Keratinocyte (primary cell): ENCODE measurements around the gene SNRNP35. TPM values are rescaled to one million over a fixed set of nuclear protein-coding genes. Genes with fewer than 3 reads are reported as not detected.

Experiments
- DNase-seq: peaks from one replicate; pipeline ENCODE4 v3.0.0-alpha.2; 2011; ENCODE audit warnings: low read depth, missing footprints, low spot score
- FAIRE-seq: peaks from 2 replicates; lab custom pipeline; 2011; peaks lifted over from hg19 to GRCh38; lab: Jason Lieb, UNC
- H2AFZ ChIP-seq: 2 replicates; pipeline ENCODE4 v1.6.0; 2012; ENCODE audit warnings: low read length, control low read depth, inconsistent platforms; ENCODE audit not compliant: control insufficient read depth
- H3K27ac ChIP-seq: 2 replicates; pipeline ENCODE4 v1.5.1; 2011; ENCODE audit warnings: low read length; ENCODE audit not compliant: control insufficient read depth, insufficient read depth
- H3K27me3 ChIP-seq: 3 replicates; pipeline ENCODE4 v1.6.0; 2011; ENCODE audit warnings: low read length; ENCODE audit not compliant: control insufficient read depth, insufficient read depth; ENCODE audit errors: extremely low read depth
- H3K36me3 ChIP-seq, 2 experiments: 2 replicates in 1 of 2; 3 replicates in 1 of 2; pipeline ENCODE4 v1.5.1; 2011; ENCODE audit warnings: low read length in 2 of 2, mild to moderate bottlenecking in 1 of 2; ENCODE audit not compliant: control insufficient read depth in 2 of 2, insufficient read depth in 2 of 2; ENCODE audit errors: extremely low read depth in 1 of 2
- H3K4me1 ChIP-seq: 3 replicates; pipeline ENCODE4 v1.5.1; 2011; ENCODE audit warnings: low read length; ENCODE audit not compliant: control insufficient read depth, insufficient read depth; ENCODE audit errors: extremely low read depth
- H3K4me2 ChIP-seq: 3 replicates; pipeline ENCODE4 v1.6.0; 2011; ENCODE audit warnings: low read depth, low read length; ENCODE audit not compliant: control insufficient read depth, insufficient read depth; ENCODE audit errors: extremely low read depth
- H3K4me3 ChIP-seq, 3 experiments: fragments of 200-600 bp in 1 of 3; sonication (generic) in 1 of 3; 2 replicates in 2 of 3; 3 replicates in 1 of 3; pipeline ENCODE4 v1.5.1; 2011 to 2016; ENCODE audit warnings: low read length in 3 of 3, mild to moderate bottlenecking in 3 of 3, control low read depth in 2 of 3, inconsistent platforms in 1 of 3, low read depth in 1 of 3, mixed read lengths in 1 of 3, mixed run types in 1 of 3, moderate library complexity in 1 of 3; ENCODE audit not compliant: control insufficient read depth in 2 of 3, insufficient read depth in 2 of 3; ENCODE audit errors: extremely low read depth in 1 of 3
- H3K79me2 ChIP-seq: 2 replicates; pipeline ENCODE4 v1.6.0; 2012; ENCODE audit warnings: low read length; ENCODE audit not compliant: control insufficient read depth, insufficient read depth
- H3K9ac ChIP-seq: 3 replicates; pipeline ENCODE4 v1.6.0; 2011; ENCODE audit warnings: low read length; ENCODE audit not compliant: control insufficient read depth, insufficient read depth; ENCODE audit errors: extremely low read depth
- H3K9me1 ChIP-seq: 3 replicates; pipeline ENCODE4 v1.6.0; 2011; ENCODE audit warnings: low read length; ENCODE audit not compliant: control insufficient read depth, insufficient read depth; ENCODE audit errors: extremely low read depth
- H3K9me3 ChIP-seq: 2 replicates; pipeline ENCODE4 v1.5.1; 2012; ENCODE audit warnings: low read depth, low read length; ENCODE audit not compliant: control insufficient read depth
- H4K20me1 ChIP-seq: 3 replicates; pipeline ENCODE4 v1.6.0; 2011; ENCODE audit warnings: low read length; ENCODE audit not compliant: control insufficient read depth, insufficient read depth; ENCODE audit errors: extremely low read depth
- CTCF ChIP-seq, 3 experiments: IDR thresholded peaks in 1 of 3; conservative IDR thresholded peaks in 1 of 3; optimal IDR thresholded peaks in 1 of 3; 2 replicates in 2 of 3; 3 replicates in 1 of 3; pipeline versions ENCODE3 to v1.5.1; 2011; ENCODE audit warnings: low read length in 3 of 3, mild to moderate bottlenecking in 3 of 3, moderate library complexity in 2 of 3, control low read depth in 1 of 3, inconsistent platforms in 1 of 3; ENCODE audit not compliant: insufficient read depth in 2 of 3; ENCODE audit errors: extremely low read depth in 1 of 3
- EZH2 ChIP-seq: IDR thresholded peaks from one replicate; pipeline ENCODE4 v1.6.1; 2012; ENCODE audit warnings: inconsistent platforms, mild to moderate bottlenecking, low read length, moderate library complexity
- dilution Hi-C: fragments of 300-500 bp; cut with MboI; formaldehyde crosslinking; loops from one replicate; pipeline ENCODE4 v1.7.0; 2020; ENCODE audit warnings: low sequenced_read_pairs; ENCODE audit not compliant: extremely low pct_ligation_motif_present
- polyA plus RNA-seq, 5 experiments: library from polyadenylated mRNA; depleted of rRNA in 3 of 5; stranded (reverse) in 3 of 5; stranded (forward) in 1 of 5; unstranded in 1 of 5; fragments of >200 nt; gene quantifications; 1 replicate in 1 of 5; 2 replicates in 3 of 5; 3 replicates in 1 of 5; pipeline versions ENCODE4 v1.2.1 to v1.2.3, GENCODE V29; 2011 to 2012; ENCODE audit warnings: missing spikeins in 2 of 5, low read depth in 1 of 5, low replicate concordance in 1 of 5
- small RNA-seq, 3 experiments: library from RNA; depleted of rRNA; stranded (forward); fragments of <200 nt; gene quantifications; one replicate each; pipeline ENCODE3, GENCODE V24; 2012; ENCODE audit warnings: low read depth in 3 of 3, low replicate concordance in 1 of 3; ENCODE audit not compliant: insufficient read length in 3 of 3

The SNRNP35 gene
- polyA plus RNA-seq, 1 donor (not counting 4 experiments of a cell fraction or from before 2014, with no cell fraction given) = 15.2 TPM

DNA sequence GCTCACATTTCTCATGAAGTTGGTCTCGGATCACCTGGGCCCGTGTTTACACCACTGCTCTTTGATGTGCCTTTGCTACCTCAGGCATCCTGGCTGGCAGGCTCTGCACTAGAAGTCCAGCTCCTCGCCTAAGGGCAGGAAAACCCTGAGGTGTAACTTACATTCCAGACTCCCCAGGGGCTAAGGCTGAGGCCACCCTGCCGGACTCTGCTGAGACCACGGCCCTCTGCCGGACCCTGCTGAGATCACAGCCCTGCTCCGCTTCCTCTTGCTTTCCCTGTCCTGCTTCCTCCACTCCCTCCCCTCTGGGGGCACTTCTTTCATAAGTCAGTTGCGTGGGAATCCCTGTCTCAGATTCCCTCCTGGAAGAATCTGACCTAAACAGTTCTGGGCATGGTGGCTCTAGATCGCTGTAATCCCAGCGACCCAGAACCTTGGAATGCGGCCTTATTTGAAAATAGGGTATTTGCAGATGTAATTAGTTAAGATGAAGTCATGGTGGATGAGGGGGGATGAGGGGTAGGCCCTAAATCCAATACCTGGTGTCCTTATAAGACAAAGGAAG is 58.4 kb downstream of the SNRNP35 start:
- DNase-seq = no peak
- no peaks in the 10 kb centered on the region for H4K20me1 ChIP-seq
- H3K27me3 ChIP-seq = no peaks in the 10 kb centered on the region
- H3K4me2 ChIP-seq = no peak overlapping the region
- no peaks in the 10 kb centered on the region for H3K79me2 ChIP-seq
- no peak for FAIRE-seq
- peaks cover 18 to 29% of the 10 kb centered on the region in 2 experiments for H3K36me3 ChIP-seq
- H2AFZ ChIP-seq = no peak overlapping the region
- dilution Hi-C loops = no loop called here
- no peak overlapping the region for H3K9ac ChIP-seq
- TF ChIP-seq CTCF (optimal IDR thresholded peaks at IDR 0.05 in 1 of 3, IDR thresholded peaks at IDR 0.05 in 1 of 3, conservative IDR thresholded peaks at IDR 0.05 in 1 of 3; ENCODE audit: extremely low read depth in 1 of 3, insufficient read depth in 2 of 3, low read length in 3 of 3) (no peak), EZH2 (no peak)
- H3K9me3 ChIP-seq = no peaks in the 10 kb centered on the region
- H3K27ac ChIP-seq = no peak overlapping the region
- H3K4me3 ChIP-seq = no peak overlapping the region
- no peaks in the 10 kb centered on the region for H3K9me1 ChIP-seq
- peaks cover 25% of the 10 kb centered on the region for H3K4me1 ChIP-seq

Small RNA genes within 50 kb of the gene (small RNA-seq; reads per million reads assigned to genes)
- gene AC145423.2 = 0 reads per million in 3 experiments

Other genes with a start within 250 kb of the SNRNP35 start
- gene MPHOSPH9, start 225.0 kb upstream of the SNRNP35 start, polyA plus RNA-seq = 4.7 to 10.7 TPM (median 6.7 TPM) in 3 replicates
- gene MTRFR, start 224.7 kb upstream of the SNRNP35 start, polyA plus RNA-seq = 6.9 to 12.3 TPM (median 8.5 TPM) in 3 replicates
- 174 to 294 TPM (median 210 TPM) in 3 replicates for gene CDK2AP1, start 186.3 kb upstream of the SNRNP35 start, polyA plus RNA-seq
- gene SBNO1, start 93.3 kb upstream of the SNRNP35 start, polyA plus RNA-seq = 11.0 to 18.4 TPM (median 12.0 TPM) in 3 replicates
- 19.4 to 39.2 TPM (median 28.6 TPM) in 3 replicates for gene KMT5A, start 74.0 kb upstream of the SNRNP35 start, polyA plus RNA-seq
- 2.1 to 3.6 TPM (median 3.2 TPM) in 3 replicates for gene RILPL2, start 21.5 kb upstream of the SNRNP35 start, polyA plus RNA-seq
- gene RILPL1, start 75.6 kb downstream of the SNRNP35 start, polyA plus RNA-seq = 14.8 to 22.2 TPM (median 17.0 TPM) in 3 replicates
- gene TMED2, start 126.4 kb downstream of the SNRNP35 start, polyA plus RNA-seq = 157 to 245 TPM (median 190 TPM) in 3 replicates
- gene DDX55, start 144.0 kb downstream of the SNRNP35 start, polyA plus RNA-seq = 19.6 to 25.7 TPM (median 21.5 TPM) in 3 replicates
- gene EIF2B1, start 175.5 kb downstream of the SNRNP35 start, polyA plus RNA-seq = 27.5 to 47.4 TPM (median 39.5 TPM) in 3 replicates
- 46.8 to 60.8 TPM (median 57.2 TPM) in 3 replicates for gene GTF2H3, start 175.7 kb downstream of the SNRNP35 start, polyA plus RNA-seq
- gene TCTN2, start 213.0 kb downstream of the SNRNP35 start, polyA plus RNA-seq = 2.9 to 6.9 TPM (median 3.2 TPM) in 3 replicates